ENCODE results near the gene OR4C45.

DNA sequence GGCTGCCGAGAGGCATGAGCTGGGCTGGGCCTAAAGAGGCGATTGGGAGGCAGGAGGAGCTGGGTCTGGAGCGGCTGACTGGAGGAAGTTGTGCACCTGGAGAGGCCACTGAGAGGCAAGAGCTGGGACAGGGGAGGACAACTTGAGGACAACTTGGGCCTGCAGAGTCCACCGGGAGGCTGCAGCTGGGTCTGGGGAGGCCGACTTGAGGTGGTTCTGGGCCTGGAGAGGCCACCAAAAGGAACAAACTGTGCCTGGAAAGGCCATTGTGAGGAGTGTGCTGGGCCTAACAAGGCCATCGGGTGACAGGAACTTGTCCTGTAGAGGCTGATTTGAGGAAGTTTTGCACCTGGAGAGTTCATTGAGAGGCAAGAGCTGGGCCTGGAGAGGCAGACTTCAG lies 41.5 kb downstream of the OR4C45 start:
- TF ChIP-seq, protein P1, sequence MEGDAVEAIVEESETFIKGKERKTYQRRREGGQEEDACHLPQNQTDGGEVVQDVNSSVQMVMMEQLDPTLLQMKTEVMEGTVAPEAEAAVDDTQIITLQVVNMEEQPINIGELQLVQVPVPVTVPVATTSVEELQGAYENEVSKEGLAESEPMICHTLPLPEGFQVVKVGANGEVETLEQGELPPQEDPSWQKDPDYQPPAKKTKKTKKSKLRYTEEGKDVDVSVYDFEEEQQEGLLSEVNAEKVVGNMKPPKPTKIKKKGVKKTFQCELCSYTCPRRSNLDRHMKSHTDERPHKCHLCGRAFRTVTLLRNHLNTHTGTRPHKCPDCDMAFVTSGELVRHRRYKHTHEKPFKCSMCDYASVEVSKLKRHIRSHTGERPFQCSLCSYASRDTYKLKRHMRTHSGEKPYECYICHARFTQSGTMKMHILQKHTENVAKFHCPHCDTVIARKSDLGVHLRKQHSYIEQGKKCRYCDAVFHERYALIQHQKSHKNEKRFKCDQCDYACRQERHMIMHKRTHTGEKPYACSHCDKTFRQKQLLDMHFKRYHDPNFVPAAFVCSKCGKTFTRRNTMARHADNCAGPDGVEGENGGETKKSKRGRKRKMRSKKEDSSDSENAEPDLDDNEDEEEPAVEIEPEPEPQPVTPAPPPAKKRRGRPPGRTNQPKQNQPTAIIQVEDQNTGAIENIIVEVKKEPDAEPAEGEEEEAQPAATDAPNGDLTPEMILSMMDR (optimal IDR thresholded peaks at IDR 0.05 in 1 of 3, IDR thresholded peaks at IDR 0.05 in 1 of 3, conservative IDR thresholded peaks at IDR 0.05 in 1 of 3; ENCODE audit: extremely low read depth in 1 of 3, insufficient read depth in 2 of 3, low read length in 3 of 3) = no peak
- no peak for TF ChIP-seq EZH2 (IDR thresholded peaks at IDR 0.05; ENCODE audit: low read length)
